ENCODE data around the gene CYP21A2. TPM values are rescaled to one million over a fixed set of nuclear protein-coding genes. Genes with fewer than 3 reads are reported as not detected.

Gene CYP21A2
- total RNA-seq, 2 experiments from 2014 or later, result 0.16 to 0.27 TPM

DNA sequence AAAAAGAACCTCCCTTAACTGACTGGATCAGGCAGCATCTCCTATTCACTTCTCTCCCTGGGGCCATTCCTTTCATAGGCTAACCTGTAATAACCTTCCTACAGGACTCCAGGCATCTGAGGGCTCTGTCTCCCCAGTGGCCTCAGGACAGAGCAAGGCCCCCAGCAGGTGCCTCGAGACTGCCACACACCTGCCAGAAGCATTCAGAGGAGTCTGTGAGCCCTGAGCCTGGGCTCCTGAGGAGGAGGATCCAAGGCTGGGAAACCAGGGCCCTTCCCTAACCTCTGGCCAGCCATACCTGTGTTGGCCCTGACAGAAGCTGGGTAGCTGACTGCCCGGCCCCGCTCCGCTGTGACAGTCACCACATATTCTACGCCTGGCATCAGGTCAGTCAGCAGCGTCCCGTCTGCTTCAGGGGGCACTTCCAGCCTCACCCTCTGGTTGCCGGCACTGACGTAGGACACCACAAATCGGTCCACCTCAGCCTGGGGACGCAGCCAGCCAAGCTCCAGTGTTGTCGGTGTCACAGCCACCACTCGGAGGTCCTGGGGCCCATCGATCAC lies 50.4 kb downstream of the CYP21A2 start:
- Mint-ChIP-seq H3K36me3 (ENCODE audit: low read depth) (no peaks in the 10 kb centered on the region), H3K9me3 (no peaks in the 10 kb centered on the region), H3K4me1 (ENCODE audit: low read depth) (peaks cover 11% of the 10 kb centered on the region), H3K4me3 (no peak overlapping the region), H3K27me3 (peaks cover 30% of the 10 kb centered on the region), H3K27ac (no peak overlapping the region)
- ATAC-seq (no peak), DNase-seq (no peak)
- intact Hi-C loops (cut with micrococcal nuclease), result no loop called here
- POLR2A ChIA-PET, result interaction anchor here (0.7 kb wide), 1 partner anchor 524 kb away, joined by 3 read pairs; no protein-coding TSS in a partner anchor
- TF ChIP-seq, protein P1, sequence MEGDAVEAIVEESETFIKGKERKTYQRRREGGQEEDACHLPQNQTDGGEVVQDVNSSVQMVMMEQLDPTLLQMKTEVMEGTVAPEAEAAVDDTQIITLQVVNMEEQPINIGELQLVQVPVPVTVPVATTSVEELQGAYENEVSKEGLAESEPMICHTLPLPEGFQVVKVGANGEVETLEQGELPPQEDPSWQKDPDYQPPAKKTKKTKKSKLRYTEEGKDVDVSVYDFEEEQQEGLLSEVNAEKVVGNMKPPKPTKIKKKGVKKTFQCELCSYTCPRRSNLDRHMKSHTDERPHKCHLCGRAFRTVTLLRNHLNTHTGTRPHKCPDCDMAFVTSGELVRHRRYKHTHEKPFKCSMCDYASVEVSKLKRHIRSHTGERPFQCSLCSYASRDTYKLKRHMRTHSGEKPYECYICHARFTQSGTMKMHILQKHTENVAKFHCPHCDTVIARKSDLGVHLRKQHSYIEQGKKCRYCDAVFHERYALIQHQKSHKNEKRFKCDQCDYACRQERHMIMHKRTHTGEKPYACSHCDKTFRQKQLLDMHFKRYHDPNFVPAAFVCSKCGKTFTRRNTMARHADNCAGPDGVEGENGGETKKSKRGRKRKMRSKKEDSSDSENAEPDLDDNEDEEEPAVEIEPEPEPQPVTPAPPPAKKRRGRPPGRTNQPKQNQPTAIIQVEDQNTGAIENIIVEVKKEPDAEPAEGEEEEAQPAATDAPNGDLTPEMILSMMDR (IDR thresholded peaks at IDR 0.05), result no peak
- CTCF ChIA-PET, result interaction anchor here (1.0 to 6.5 kb wide), 4 partner anchors 16 to 166 kb away, joined by 3 to 38 read pairs (median 4); no protein-coding TSS in a partner anchor

DNA sequence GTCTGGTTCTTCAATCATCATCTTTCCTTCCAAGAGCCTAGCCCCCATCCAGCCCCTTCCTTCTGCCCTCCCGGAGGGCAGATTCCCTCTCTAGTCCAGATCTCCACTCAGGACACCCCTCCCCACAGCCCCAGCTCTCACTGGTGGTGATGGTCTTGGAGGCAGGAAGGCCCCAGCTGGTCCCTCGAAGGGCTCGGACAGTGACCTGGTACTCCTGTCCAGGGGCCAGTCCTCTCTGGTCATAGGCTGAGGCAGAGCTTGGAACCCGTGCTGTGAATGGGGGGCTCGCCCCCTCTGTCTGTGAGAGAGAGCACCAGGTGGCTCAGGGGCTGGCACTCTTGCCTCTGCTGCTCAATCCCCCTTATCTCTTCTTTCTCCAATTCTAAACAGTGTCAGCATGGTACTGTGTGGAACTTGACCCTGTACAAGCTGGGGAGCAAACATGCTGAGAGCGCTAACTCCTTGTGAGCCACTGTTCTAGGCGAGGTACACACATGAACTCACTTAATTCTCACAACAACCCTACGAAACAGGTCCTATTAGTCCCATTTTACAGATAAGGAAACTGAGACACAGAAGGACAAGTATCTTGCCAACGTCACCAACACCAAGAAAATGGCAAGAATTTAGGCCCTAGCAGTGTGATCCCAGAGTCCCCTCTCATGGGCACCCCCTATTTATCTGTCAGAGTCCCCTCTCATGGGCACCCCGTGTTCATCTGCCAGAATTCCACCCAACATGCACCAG lies 51.0 kb downstream of the CYP21A2 start:
- Mint-ChIP-seq H3K27me3 (peaks cover 27% of the 10 kb centered on the region), H3K9me3 (no peaks in the 10 kb centered on the region), H3K4me3 (no peak overlapping the region), H3K36me3 (ENCODE audit: low read depth) (no peaks in the 10 kb centered on the region), H3K4me1 (ENCODE audit: low read depth) (peaks cover 11% of the 10 kb centered on the region), H3K27ac (no peak overlapping the region)
- intact Hi-C loops (cut with micrococcal nuclease), result no loop called here
- DNase-seq (no peak), ATAC-seq (no peak)
- ChIA-PET CTCF (interaction anchor here (0.6 to 6.5 kb wide), 2 partner anchors 29 to 43 kb away, joined by 3 to 38 read pairs; no protein-coding TSS in a partner anchor), POLR2A (interaction anchor here (0.7 kb wide), 1 partner anchor 15 kb away, joined by 3 read pairs; no protein-coding TSS in a partner anchor)
- TF ChIP-seq, protein P1 (IDR thresholded peaks at IDR 0.05), result no peak

Other genes starting within 250 kb of the CYP21A2 start
- 100 to 1,000 TPM; 150 to 153 TPM for gene VARS1, start 242.7 kb upstream of the CYP21A2 start, total RNA-seq
- gene LSM2, start 231.4 kb upstream of the CYP21A2 start, total RNA-seq, result 100 to 1,000 TPM; 117 to 120 TPM
- gene HSPA1L, start 223.1 kb upstream of the CYP21A2 start, total RNA-seq, result 1 to 10 TPM; 1.7 to 2.0 TPM
- gene HSPA1A, start 222.9 kb upstream of the CYP21A2 start, total RNA-seq, result 10 to 100 TPM; 36.6 to 37.8 TPM
- 10 to 100 TPM; 50.4 to 50.8 TPM for gene HSPA1B, start 210.7 kb upstream of the CYP21A2 start, total RNA-seq
- 1 to 10 TPM; 8.7 to 9.8 TPM for gene NEU1, start 175.6 kb upstream of the CYP21A2 start, total RNA-seq
- not detected for gene SLC44A4, start 159.4 kb upstream of the CYP21A2 start, total RNA-seq
- gene EHMT2, start 140.7 kb upstream of the CYP21A2 start, total RNA-seq, result 10 to 100 TPM; 55.4 to 56.8 TPM
- gene ZBTB12, start 136.3 kb upstream of the CYP21A2 start, total RNA-seq, result 1 to 10 TPM; 1.8 to 2.1 TPM
- 1 to 10 TPM in 1 of 2 experiments, under 1 TPM in 1; 0.99 to 1.4 TPM for gene C2, start 110.7 kb upstream of the CYP21A2 start, total RNA-seq
- gene CFB, start 92.3 kb upstream of the CYP21A2 start, total RNA-seq, result under 1 TPM; 0.43 to 0.45 TPM
- 10 to 100 TPM; 60.5 to 61.0 TPM for gene NELFE, start 79.4 kb upstream of the CYP21A2 start, total RNA-seq
- 10 to 100 TPM; 76.5 to 77.3 TPM for gene SKIC2, start 79.2 kb upstream of the CYP21A2 start, total RNA-seq
- gene DXO, start 66.3 kb upstream of the CYP21A2 start, total RNA-seq, result 10 to 100 TPM; 13.0 to 13.1 TPM
- gene C4A, start 56.4 kb upstream of the CYP21A2 start, total RNA-seq, result 1 to 10 TPM; 2.8 to 3.2 TPM
- gene C4B, start 23.6 kb upstream of the CYP21A2 start, total RNA-seq, result 1 to 10 TPM; 2.7 to 3.3 TPM
- 1 to 10 TPM; 1.8 to 3.7 TPM for gene TNXB, start 70.9 kb downstream of the CYP21A2 start, total RNA-seq
- gene ATF6B, start 89.8 kb downstream of the CYP21A2 start, total RNA-seq, result 10 to 100 TPM; 54.1 to 55.2 TPM
- gene FKBPL, start 91.9 kb downstream of the CYP21A2 start, total RNA-seq, result 1 to 10 TPM; 5.3 to 5.8 TPM
- 1 to 10 TPM; 1.1 to 1.6 TPM for gene PRRT1, start 113.5 kb downstream of the CYP21A2 start, total RNA-seq
- gene PPT2, start 115.7 kb downstream of the CYP21A2 start, total RNA-seq, result 10 to 100 TPM; 14.4 to 21.7 TPM
- 10 to 100 TPM; 13.3 to 14.0 TPM for gene EGFL8, start 126.2 kb downstream of the CYP21A2 start, total RNA-seq
- gene AGPAT1, start 137.7 kb downstream of the CYP21A2 start, total RNA-seq, result 10 to 100 TPM; 24.6 to 28.7 TPM
- 10 to 100 TPM; 55.4 to 57.9 TPM for gene RNF5, start 140.0 kb downstream of the CYP21A2 start, total RNA-seq
- gene AGER, start 145.8 kb downstream of the CYP21A2 start, total RNA-seq, result 10 to 100 TPM; 15.5 to 16.4 TPM
- gene PBX2, start 151.8 kb downstream of the CYP21A2 start, total RNA-seq, result 10 to 100 TPM; 59.6 to 64.2 TPM
- gene GPSM3, start 154.2 kb downstream of the CYP21A2 start, total RNA-seq, result 10 to 100 TPM; 67.8 to 68.7 TPM
- 1 to 10 TPM; 1.2 to 1.3 TPM for gene NOTCH4, start 185.7 kb downstream of the CYP21A2 start, total RNA-seq

Data from activated CD8-positive, alpha-beta T cell treated with anti-CD3 and anti-CD28 coated beads for 36 hours (primary cell).